ENCODE measurements around the gene BHLHA9.
A peak's percentile ranks its signal among the peaks of the same experiment; 100 is the strongest.
"Not testable (repeated sequence)": the region's sequence is repeated elsewhere in the genome, so short reads cannot be mapped to it uniquely, and the experiment has no call there.

BHLHA9 gene

GRCh38 chr17:1229900-1230501 lies 40.2 kb upstream of the BHLHA9 start:
- Histone ChIP-seq H3K36me3 (ENCODE audit: insufficient read depth, low read length) (no peaks in the 10 kb centered on the region), H3K27me3 (ENCODE audit: control insufficient read depth in 1 of 2, insufficient read depth in 2 of 2, low read length in 2 of 2) (peaks cover 10 to 39% of the 10 kb centered on the region in 2 donors), H3K4me1 (ENCODE audit: insufficient read depth, low read length) (no peaks in the 10 kb centered on the region), H3K4me3 (ENCODE audit: low read depth in 1 of 2, low read length in 2 of 2) (peak overlapping the region in 1 of 2 donors; percentile 36), H3K9me3 (ENCODE audit: low read length) (no peaks in the 10 kb centered on the region), H3K27ac (ENCODE audit: low read depth, low read length) (no peak overlapping the region), H3K9ac (ENCODE audit: low read length) (no peak overlapping the region)

DNA sequence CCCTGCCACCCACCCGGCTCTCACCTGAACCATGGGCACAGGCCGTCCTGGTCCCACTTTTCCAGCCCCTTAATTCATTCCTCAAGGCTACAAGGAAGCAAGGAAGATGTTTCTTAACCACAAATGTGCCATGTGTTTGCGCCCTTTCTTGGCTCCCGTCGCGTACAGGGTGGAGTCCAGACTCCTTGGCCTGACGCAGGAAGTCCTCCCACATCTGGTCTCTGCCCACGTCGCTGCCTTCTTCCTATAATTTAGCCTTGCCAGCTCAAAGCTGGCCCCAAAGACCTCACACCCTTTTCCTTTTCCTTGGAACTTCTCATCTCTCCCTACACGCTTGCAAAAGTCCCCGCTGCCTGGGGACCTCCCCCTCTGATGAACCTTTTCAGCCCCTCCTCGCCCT lies 38.8 kb upstream of the BHLHA9 start:
- H3K27ac ChIP-seq (ENCODE audit: low read depth, low read length), result no peak overlapping the region
- no peaks in the 10 kb centered on the region for H3K9me3 ChIP-seq (ENCODE audit: low read length)
- no peaks in the 10 kb centered on the region for H3K36me3 ChIP-seq (ENCODE audit: insufficient read depth, low read length)
- peaks cover 10 to 39% of the 10 kb centered on the region in 2 donors for H3K27me3 ChIP-seq (ENCODE audit: control insufficient read depth in 1 of 2, insufficient read depth in 2 of 2, low read length in 2 of 2)
- H3K9ac ChIP-seq (ENCODE audit: low read length), result no peak overlapping the region
- H3K4me1 ChIP-seq (ENCODE audit: insufficient read depth, low read length), result no peaks in the 10 kb centered on the region
- no peak overlapping the region for H3K4me3 ChIP-seq (ENCODE audit: low read depth in 1 of 2, low read length in 2 of 2)

- H3K27me3 ChIP-seq (ENCODE audit: control insufficient read depth in 1 of 2, insufficient read depth in 2 of 2, low read length in 2 of 2), result peaks cover 10 to 38% of the 10 kb centered on the region in 2 donors
Observed at GRCh38 chr17:1232331-1232730, 37.9 kb upstream of the BHLHA9 start.

DNA sequence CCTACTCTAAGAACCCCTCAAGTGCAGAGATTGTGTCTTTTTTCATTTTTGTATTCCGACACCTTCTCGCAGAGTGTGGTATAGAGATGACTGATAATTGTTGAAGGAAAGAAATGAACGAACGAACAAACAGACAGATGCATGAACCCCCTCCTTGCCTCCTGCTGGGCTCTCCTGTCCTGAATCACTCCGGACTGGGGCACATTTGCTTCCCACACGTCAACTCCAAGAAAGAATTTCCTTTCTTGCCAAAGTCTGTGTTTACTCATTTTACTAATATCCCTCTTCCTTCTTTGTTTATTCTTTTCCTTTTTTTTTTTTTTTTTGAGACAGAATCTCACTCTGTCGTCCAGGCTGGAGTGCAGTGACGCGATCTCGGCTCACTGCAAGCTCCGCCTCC lies 37.5 kb upstream of the BHLHA9 start:
- Histone ChIP-seq H3K27me3 (ENCODE audit: control insufficient read depth in 1 of 2, insufficient read depth in 2 of 2, low read length in 2 of 2) (peaks cover 10 to 34% of the 10 kb centered on the region in 2 donors), H3K4me1 (ENCODE audit: insufficient read depth, low read length) (no peaks in the 10 kb centered on the region), H3K27ac (ENCODE audit: low read depth, low read length) (no peak overlapping the region), H3K9ac (ENCODE audit: low read length) (no peak overlapping the region), H3K36me3 (ENCODE audit: insufficient read depth, low read length) (no peaks in the 10 kb centered on the region), H3K4me3 (ENCODE audit: low read depth in 1 of 2, low read length in 2 of 2) (no peak overlapping the region), H3K9me3 (ENCODE audit: low read length) (no peaks in the 10 kb centered on the region)

More at GRCh38 chr17:1232331-1232730, 37.9 kb upstream of the BHLHA9 start:
- Histone ChIP-seq H3K36me3 (ENCODE audit: insufficient read depth, low read length) (no peaks in the 10 kb centered on the region), H3K9ac (ENCODE audit: low read length) (no peak overlapping the region), H3K4me1 (ENCODE audit: insufficient read depth, low read length) (no peaks in the 10 kb centered on the region), H3K27ac (ENCODE audit: low read depth, low read length) (no peak overlapping the region), H3K9me3 (ENCODE audit: low read length) (no peaks in the 10 kb centered on the region), H3K4me3 (ENCODE audit: low read depth in 1 of 2, low read length in 2 of 2) (no peak overlapping the region)

DNA sequence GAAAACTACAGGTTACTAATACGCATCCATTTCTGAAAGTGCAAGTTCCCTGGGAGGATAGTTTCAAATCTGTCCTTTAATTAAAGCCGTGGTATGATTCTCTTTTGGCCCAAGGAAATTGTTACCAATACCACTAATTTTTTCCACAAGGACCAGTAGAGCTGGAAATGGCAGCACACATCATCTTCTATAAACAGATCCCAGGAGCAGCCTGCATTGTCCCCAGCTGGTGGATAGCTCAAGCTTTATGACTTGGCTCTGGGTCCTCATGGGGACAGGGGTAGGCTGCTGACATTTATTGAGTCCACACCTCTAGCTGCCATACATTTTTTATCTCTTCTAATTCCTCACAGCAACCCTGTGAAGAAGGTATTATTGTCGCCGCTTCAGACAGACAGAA lies 35.8 kb upstream of the BHLHA9 start:
- no peaks in the 10 kb centered on the region for H3K36me3 ChIP-seq (ENCODE audit: insufficient read depth, low read length)
- no peaks in the 10 kb centered on the region for H3K4me1 ChIP-seq (ENCODE audit: insufficient read depth, low read length)
- H3K9me3 ChIP-seq (ENCODE audit: low read length), result no peaks in the 10 kb centered on the region
- H3K9ac ChIP-seq (ENCODE audit: low read length), result no peak overlapping the region
- no peak overlapping the region for H3K4me3 ChIP-seq (ENCODE audit: low read depth in 1 of 2, low read length in 2 of 2)
- peaks cover 10 to 26% of the 10 kb centered on the region in 2 donors for H3K27me3 ChIP-seq (ENCODE audit: control insufficient read depth in 1 of 2, insufficient read depth in 2 of 2, low read length in 2 of 2)
- H3K27ac ChIP-seq (ENCODE audit: low read depth, low read length), result no peak overlapping the region

DNA sequence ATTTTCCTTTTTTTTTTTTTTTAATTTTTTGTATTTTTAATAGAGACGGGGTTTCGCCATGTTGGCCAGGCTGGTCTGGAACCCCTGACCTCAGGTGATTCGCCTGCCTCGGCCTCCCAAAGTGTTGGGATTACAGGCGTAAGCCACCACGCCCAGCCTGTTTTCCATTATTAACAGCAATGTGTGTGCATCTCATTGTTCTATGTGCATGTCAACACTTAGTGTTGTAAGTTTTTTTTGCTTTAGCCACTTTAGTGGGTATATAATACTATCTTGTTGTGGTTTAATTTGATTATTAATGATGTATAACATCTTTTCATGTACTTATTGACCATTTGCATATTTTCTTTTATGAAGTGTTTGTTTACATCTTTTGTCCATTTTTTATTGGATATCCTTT lies 32.8 kb upstream of the BHLHA9 start:
- Histone ChIP-seq H3K4me3 (ENCODE audit: low read depth in 1 of 2, low read length in 2 of 2) (no peak overlapping the region), H3K9ac (ENCODE audit: low read length) (no peak overlapping the region), H3K36me3 (ENCODE audit: insufficient read depth, low read length) (no peaks in the 10 kb centered on the region), H3K27ac (ENCODE audit: low read depth, low read length) (no peak overlapping the region), H3K27me3 (ENCODE audit: control insufficient read depth in 1 of 2, insufficient read depth in 2 of 2, low read length in 2 of 2) (peaks cover 0 to under 1% of the 10 kb centered on the region in 2 donors), H3K9me3 (ENCODE audit: low read length) (no peaks in the 10 kb centered on the region), H3K4me1 (ENCODE audit: insufficient read depth, low read length) (no peaks in the 10 kb centered on the region)

DNA sequence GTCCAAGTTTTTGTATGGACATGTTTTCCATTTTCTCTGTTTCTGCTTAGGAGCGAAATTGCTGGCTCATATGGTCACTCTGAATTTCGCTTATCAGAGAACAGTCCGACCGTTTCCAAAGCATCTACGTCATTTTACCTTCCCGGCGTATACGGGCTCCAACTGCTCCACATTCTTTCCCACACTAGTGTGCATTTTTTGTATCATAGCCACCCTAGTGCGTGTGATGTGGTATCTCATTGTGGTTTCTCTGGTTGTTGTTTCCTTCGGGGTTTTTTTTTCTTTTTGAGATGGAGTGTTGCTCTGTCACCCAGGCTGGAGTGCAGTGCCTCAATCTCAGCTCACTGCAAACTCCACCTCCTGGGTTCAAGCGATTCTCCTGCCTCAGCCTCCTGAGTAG lies 31.0 kb upstream of the BHLHA9 start:
- Histone ChIP-seq H3K27me3 (ENCODE audit: control insufficient read depth in 1 of 2, insufficient read depth in 2 of 2, low read length in 2 of 2) (no peaks in the 10 kb centered on the region), H3K27ac (ENCODE audit: low read depth, low read length) (no peak overlapping the region), H3K4me3 (ENCODE audit: low read depth in 1 of 2, low read length in 2 of 2) (no peak overlapping the region), H3K9me3 (ENCODE audit: low read length) (no peaks in the 10 kb centered on the region), H3K9ac (ENCODE audit: low read length) (no peak overlapping the region), H3K36me3 (ENCODE audit: insufficient read depth, low read length) (no peaks in the 10 kb centered on the region), H3K4me1 (ENCODE audit: insufficient read depth, low read length) (no peaks in the 10 kb centered on the region)

DNA sequence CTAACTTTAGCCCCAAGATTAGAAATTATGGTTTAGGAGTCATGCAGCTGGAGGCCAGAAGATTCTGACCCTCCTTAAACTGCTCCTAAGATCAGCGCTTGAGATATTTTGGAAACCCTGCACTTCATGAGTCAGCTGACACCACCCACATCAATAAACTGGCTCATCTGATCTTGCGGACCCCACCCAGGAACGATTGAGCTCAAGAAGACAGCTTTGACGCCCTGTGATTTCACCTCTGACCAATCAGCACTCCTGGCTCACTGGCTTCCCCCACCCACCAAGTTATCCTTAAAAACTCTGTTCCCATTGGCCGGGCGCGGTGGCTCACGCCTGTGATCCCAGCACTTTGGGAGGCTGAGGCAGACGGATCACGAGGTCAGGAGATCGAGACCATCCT lies 29.8 kb upstream of the BHLHA9 start:
- not testable (repeated sequence) for H3K4me3 ChIP-seq (ENCODE audit: low read depth in 1 of 2, low read length in 2 of 2); H3K27me3 ChIP-seq (ENCODE audit: control insufficient read depth in 1 of 2, insufficient read depth in 2 of 2, low read length in 2 of 2)

GRCh38 chr17:1241929-1242328 lies 28.3 kb upstream of the BHLHA9 start:
- H3K36me3 ChIP-seq (ENCODE audit: insufficient read depth, low read length), result no peaks in the 10 kb centered on the region
- no peaks in the 10 kb centered on the region for H3K9me3 ChIP-seq (ENCODE audit: low read length)
- no peaks in the 10 kb centered on the region for H3K4me1 ChIP-seq (ENCODE audit: insufficient read depth, low read length)
- no peak overlapping the region for H3K4me3 ChIP-seq (ENCODE audit: low read depth in 1 of 2, low read length in 2 of 2)
- no peak overlapping the region for H3K9ac ChIP-seq (ENCODE audit: low read length)
- H3K27me3 ChIP-seq (ENCODE audit: control insufficient read depth in 1 of 2, insufficient read depth in 2 of 2, low read length in 2 of 2), result no peaks in the 10 kb centered on the region
- no peak overlapping the region for H3K27ac ChIP-seq (ENCODE audit: low read depth, low read length)

More for the DNA sequence above, 29.8 kb upstream of the BHLHA9 start:
- H3K9me3 ChIP-seq (ENCODE audit: low read length); H3K27ac ChIP-seq (ENCODE audit: low read depth, low read length); H3K9ac ChIP-seq (ENCODE audit: low read length); H3K36me3 ChIP-seq (ENCODE audit: insufficient read depth, low read length); H3K4me1 ChIP-seq (ENCODE audit: insufficient read depth, low read length): not testable (repeated sequence)

- H3K4me1 ChIP-seq (ENCODE audit: insufficient read depth, low read length), result no peaks in the 10 kb centered on the region
- no peak overlapping the region for H3K9ac ChIP-seq (ENCODE audit: low read length)
- no peak overlapping the region for H3K27ac ChIP-seq (ENCODE audit: low read depth, low read length)
- H3K4me3 ChIP-seq (ENCODE audit: low read depth in 1 of 2, low read length in 2 of 2), result no peak overlapping the region
- H3K27me3 ChIP-seq (ENCODE audit: control insufficient read depth in 1 of 2, insufficient read depth in 2 of 2, low read length in 2 of 2), result no peaks in the 10 kb centered on the region
- no peaks in the 10 kb centered on the region for H3K36me3 ChIP-seq (ENCODE audit: insufficient read depth, low read length)
- H3K9me3 ChIP-seq (ENCODE audit: low read length), result no peaks in the 10 kb centered on the region
Observed at GRCh38 chr17:1244606-1245012, 25.6 kb upstream of the BHLHA9 start.

DNA sequence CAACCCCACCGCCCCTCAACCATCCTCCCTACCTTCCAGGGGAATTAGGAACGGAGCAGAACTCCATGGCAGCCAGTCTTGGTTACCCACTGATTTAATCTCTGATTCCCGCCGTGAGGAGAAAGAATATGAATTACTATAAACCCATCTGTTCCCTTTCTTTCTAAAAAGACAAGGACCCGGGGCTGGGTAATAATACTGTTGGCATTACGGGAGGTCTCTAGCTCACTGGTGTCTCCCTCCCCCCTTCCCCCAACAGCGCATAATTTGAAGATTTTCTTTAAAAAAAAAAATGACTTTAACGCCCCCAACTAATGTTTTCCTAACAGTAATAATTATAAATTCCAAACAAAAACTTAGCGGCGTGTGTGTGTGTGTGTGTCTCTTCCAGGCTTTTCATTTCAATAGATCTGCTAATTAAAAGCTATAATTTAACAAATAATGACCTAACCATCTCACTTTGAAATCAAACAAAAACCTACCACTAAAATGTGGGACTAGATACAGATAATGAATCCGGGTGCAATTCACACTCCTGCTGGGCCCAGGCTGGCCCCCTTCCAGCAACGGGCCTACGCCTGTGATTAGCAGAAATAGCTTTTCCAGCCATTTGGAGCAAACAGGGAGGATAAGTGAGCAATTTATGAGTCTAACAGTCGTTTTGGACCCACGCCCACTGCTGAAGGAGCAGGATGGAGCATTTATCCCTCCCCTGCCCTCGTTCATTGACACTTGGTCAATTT lies 18.2 kb upstream of the BHLHA9 start:
- H3K4me3 ChIP-seq (ENCODE audit: low read depth in 1 of 2, low read length in 2 of 2), result no peak overlapping the region
- H3K27ac ChIP-seq (ENCODE audit: low read depth, low read length), result no peak overlapping the region
- no peaks in the 10 kb centered on the region for H3K4me1 ChIP-seq (ENCODE audit: insufficient read depth, low read length)
- H3K27me3 ChIP-seq (ENCODE audit: control insufficient read depth in 1 of 2, insufficient read depth in 2 of 2, low read length in 2 of 2), result no peaks in the 10 kb centered on the region
- H3K9me3 ChIP-seq (ENCODE audit: low read length), result no peaks in the 10 kb centered on the region
- no peak overlapping the region for H3K9ac ChIP-seq (ENCODE audit: low read length)
- H3K36me3 ChIP-seq (ENCODE audit: insufficient read depth, low read length), result no peaks in the 10 kb centered on the region

DNA sequence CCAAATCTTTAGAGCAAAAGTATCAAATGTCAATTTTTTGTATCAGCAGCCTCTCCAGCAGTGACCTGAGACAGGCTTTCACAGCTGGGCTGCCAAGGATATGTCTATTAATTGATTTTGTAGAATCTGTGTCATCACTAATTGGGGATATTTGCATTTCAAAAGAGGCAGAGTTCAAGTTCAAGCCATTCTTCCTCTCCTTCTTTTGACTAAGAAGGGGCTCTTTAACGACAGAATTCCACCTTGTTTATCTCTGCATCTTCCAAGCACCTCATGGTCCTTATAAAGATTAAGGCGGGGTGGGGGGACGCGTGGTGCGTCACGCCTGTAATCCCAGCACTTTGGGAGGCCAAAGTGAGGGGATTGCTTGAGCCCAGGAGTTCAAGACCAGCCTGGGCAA lies 15.2 kb upstream of the BHLHA9 start:
- Histone ChIP-seq H3K36me3 (ENCODE audit: insufficient read depth, low read length) (no peaks in the 10 kb centered on the region), H3K27ac (ENCODE audit: low read depth, low read length) (no peak overlapping the region), H3K9me3 (ENCODE audit: low read length) (no peaks in the 10 kb centered on the region), H3K9ac (ENCODE audit: low read length) (no peak overlapping the region), H3K4me1 (ENCODE audit: insufficient read depth, low read length) (no peaks in the 10 kb centered on the region), H3K27me3 (ENCODE audit: control insufficient read depth in 1 of 2, insufficient read depth in 2 of 2, low read length in 2 of 2) (no peaks in the 10 kb centered on the region), H3K4me3 (ENCODE audit: low read depth in 1 of 2, low read length in 2 of 2) (no peak overlapping the region)
